ENCODE measurements around the gene THOC1. TPM values are rescaled to one million over a fixed set of nuclear protein-coding genes. Genes with fewer than 3 reads are reported as not detected.

Gene THOC1
- polyA plus RNA-seq, 1 of the 3 experiments (the other 2 are of a cell fraction): 12.3 TPM

- no peak overlapping the region for H3K9ac ChIP-seq
- 98% methylated on average over 1 of the region's 1 CpG for WGBS (ENCODE audit: low lambda C conversion rate)
- ChIA-PET CTCF (interaction anchor here (0.9 kb wide), 1 partner anchor 11 kb away, joined by 4 read pairs; no protein-coding TSS in a partner anchor), POLR2A (no interaction called here)
- H3K27ac ChIP-seq (ENCODE audit: low read depth in 2 of 2, low read length in 1 of 2): no peak overlapping the region
- no peak overlapping the region for H2AFZ ChIP-seq (ENCODE audit: low read depth)
- peaks cover 43 to 46% of the 10 kb centered on the region in 2 experiments for H3K36me3 ChIP-seq (replicated peaks in 1 of 2; ENCODE audit: control insufficient read depth in 1 of 2, insufficient read depth in 2 of 2, low read length in 1 of 2)
- H3K9me2 ChIP-seq: no peaks in the 10 kb centered on the region
- H3K9me3 ChIP-seq: no peaks in the 10 kb centered on the region
- H3K4me2 ChIP-seq: 0 out of 2 replicates have a peak overlapping the region, but pooled peaks have one; percentile 34
- no peak overlapping the region for H3K4me3 ChIP-seq (ENCODE audit: low read depth in 2 of 2, low read length in 1 of 2)
- 0 out of 2 replicates have a peak, but pooled peaks cover 10% of the 10 kb centered on the region for H4K20me1 ChIP-seq (ENCODE audit: insufficient read depth)
- peaks cover 0 to 6% of the 10 kb centered on the region in 2 experiments; a peak in 1 of 4 replicates for H3K4me1 ChIP-seq (ENCODE audit: control insufficient read depth in 1 of 2, insufficient read depth in 2 of 2, low read depth in 1 of 2, low read length in 1 of 2)
- DNase-seq: peak; percentile 3
- peaks cover 5% of the 10 kb centered on the region for H3F3A ChIP-seq (replicated peaks; ENCODE audit: insufficient read depth)
- H3K79me2 ChIP-seq (ENCODE audit: insufficient read depth): peaks cover 75% of the 10 kb centered on the region
- TF ChIP-seq NFIC (IDR thresholded peaks at IDR 0.05; ENCODE audit: borderline replicate concordance): peak; percentile 40
- TF ChIP-seq NRF1 (IDR thresholded peaks at IDR 0.05; ENCODE audit: low read depth, low read length): no peak
- TF ChIP-seq SMC3 (IDR thresholded peaks at IDR 0.05; ENCODE audit: low read depth, low read length): no peak
- no peak for TF ChIP-seq ZBTB33 (IDR thresholded peaks at IDR 0.05; ENCODE audit: borderline replicate concordance, low read depth)
- TF ChIP-seq EP300 (IDR thresholded peaks at IDR 0.05; ENCODE audit: borderline replicate concordance in 1 of 2, low read depth in 1 of 2, low read length in 1 of 2): no peak
- TF ChIP-seq RAD21 (IDR thresholded peaks at IDR 0.05; ENCODE audit: low read length): no peak
- TF ChIP-seq POLR2AphosphoS5 (IDR thresholded peaks at IDR 0.05; ENCODE audit: low read depth, low read length): no peak
- no peaks in the 10 kb centered on the region for H3K27me3 ChIP-seq (ENCODE audit: insufficient read depth)
These were observed 84.1 kb downstream of the THOC1 start for GRCh38 chr18:183769-184168.

- DNase-seq: no peak
- Histone ChIP-seq H3K9ac (no peak overlapping the region), H2AFZ (ENCODE audit: low read depth) (no peak overlapping the region), H3K4me1 (ENCODE audit: control insufficient read depth in 1 of 2, insufficient read depth in 2 of 2, low read depth in 1 of 2, low read length in 1 of 2) (peaks cover 0 to 6% of the 10 kb centered on the region in 2 experiments; a peak in 1 of 4 replicates), H3K4me2 (no peak overlapping the region), H3K4me3 (ENCODE audit: low read depth in 2 of 2, low read length in 1 of 2) (no peak overlapping the region), H3K27me3 (ENCODE audit: insufficient read depth) (no peaks in the 10 kb centered on the region), H3K9me3 (no peaks in the 10 kb centered on the region), H3F3A (replicated peaks; ENCODE audit: insufficient read depth) (peaks cover 5% of the 10 kb centered on the region), H4K20me1 (ENCODE audit: insufficient read depth) (peaks cover 10% of the 10 kb centered on the region; the same call in 1 of the 2 replicates), H3K36me3 (replicated peaks in 1 of 2; ENCODE audit: control insufficient read depth in 1 of 2, insufficient read depth in 2 of 2, low read length in 1 of 2) (peaks cover 34 to 53% of the 10 kb centered on the region in 2 experiments), H3K9me2 (no peaks in the 10 kb centered on the region), H3K79me2 (ENCODE audit: insufficient read depth) (peaks cover 75% of the 10 kb centered on the region), H3K27ac (ENCODE audit: low read depth in 2 of 2, low read length in 1 of 2) (no peak overlapping the region)
- CTCF ChIA-PET: no interaction called here
- TF ChIP-seq REST (IDR thresholded peaks at IDR 0.05; ENCODE audit: low read depth, low read length) (no peak), IRF3 (IDR thresholded peaks at IDR 0.05; ENCODE audit: low read depth, low read length) (no peak), TCF12 (IDR thresholded peaks at IDR 0.05) (no peak)
- POLR2A ChIA-PET: no interaction called here
These were observed 86.1 kb downstream of the THOC1 start for GRCh38 chr18:181711-182110.
